Smooth muscle cell of the pulmonary artery (primary cell): ENCODE measurements around the gene PRAMEF2. TPM values are rescaled to one million over a fixed set of nuclear protein-coding genes. Genes with fewer than 3 reads are reported as not detected.

Experiments used
- total RNA-seq: library from RNA; depleted of rRNA; stranded (reverse); fragments of >200 nt; gene quantifications from 2 replicates; pipeline ENCODE4 v1.2.3, GENCODE V29; 2014

The PRAMEF2 gene
- total RNA-seq = not detected in 2 replicates

DNA sequence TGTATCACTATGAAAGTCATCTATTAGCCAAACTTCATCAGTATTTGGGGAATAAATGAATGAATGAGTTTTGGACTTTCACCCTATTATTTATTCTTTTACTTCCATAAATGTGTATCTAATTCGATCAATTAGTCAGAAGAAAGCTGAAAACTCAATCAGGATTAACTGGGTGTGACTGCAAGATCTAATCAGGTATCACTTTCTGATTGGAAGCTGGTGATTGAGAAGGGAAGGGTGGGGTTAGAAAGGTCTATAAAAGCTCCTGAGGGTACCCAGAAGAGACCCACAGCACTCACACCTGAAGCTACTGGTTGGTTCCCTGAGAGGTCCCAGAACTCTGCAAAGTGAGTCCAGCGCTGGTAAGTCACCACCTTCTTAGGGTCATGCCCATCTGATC is at the start of gene PRAMEF2:
Gene PRAMEF2 (plus strand): TSS at position 301 of the 400 bp plus-strand sequence. CDS start 1,924 bp downstream, outside the sequence.

DNA sequence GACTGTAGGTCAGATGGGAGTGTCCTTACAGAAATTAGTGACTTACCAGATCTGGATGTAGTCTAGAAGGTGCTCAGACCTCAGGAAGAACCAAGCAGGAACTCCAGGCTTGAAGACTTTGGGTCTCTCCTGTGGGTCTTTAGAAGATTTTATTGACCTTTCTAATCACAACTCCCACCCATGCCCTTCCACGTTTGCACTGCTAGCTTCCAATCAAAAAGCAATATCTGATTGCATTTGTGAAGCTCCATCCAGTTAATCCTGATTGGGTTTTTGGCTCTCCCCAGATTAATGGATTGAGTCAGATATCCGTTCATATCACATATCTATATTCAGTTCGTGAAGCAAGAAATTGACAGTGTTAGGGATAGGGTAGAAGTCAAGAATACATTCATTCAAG is 25.6 kb upstream of the PRAMEF2 start, which contains the start of gene PRAMEF11:
Gene PRAMEF11 (minus strand): TSS at position 101 of the 400 bp plus-strand sequence. CDS start 2,621 bp downstream, outside the sequence.

DNA sequence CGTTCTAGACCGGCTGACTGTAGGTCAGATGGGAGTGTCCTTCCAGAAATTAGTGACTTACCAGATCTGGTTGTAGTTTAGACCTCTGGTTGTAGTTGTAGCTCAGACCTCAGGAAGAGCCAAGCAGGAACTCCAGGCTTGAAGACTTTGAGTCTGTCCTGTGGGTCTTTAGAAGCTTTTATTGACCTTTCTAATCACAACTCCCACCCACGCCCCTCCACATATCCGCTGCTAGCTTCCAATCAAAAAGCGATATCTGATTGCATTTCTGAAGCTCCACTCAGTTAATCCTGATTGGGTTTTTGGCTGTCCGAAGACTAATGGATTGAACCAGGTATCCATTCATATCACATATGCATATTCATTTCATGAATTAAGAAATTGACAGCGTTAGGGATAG is 8.3 kb upstream of the PRAMEF2 start, which contains the start of gene HNRNPCL1:
Gene HNRNPCL1 (minus strand): TSS at position 101 of the 400 bp plus-strand sequence. CDS start 431 bp downstream, outside the sequence.

DNA sequence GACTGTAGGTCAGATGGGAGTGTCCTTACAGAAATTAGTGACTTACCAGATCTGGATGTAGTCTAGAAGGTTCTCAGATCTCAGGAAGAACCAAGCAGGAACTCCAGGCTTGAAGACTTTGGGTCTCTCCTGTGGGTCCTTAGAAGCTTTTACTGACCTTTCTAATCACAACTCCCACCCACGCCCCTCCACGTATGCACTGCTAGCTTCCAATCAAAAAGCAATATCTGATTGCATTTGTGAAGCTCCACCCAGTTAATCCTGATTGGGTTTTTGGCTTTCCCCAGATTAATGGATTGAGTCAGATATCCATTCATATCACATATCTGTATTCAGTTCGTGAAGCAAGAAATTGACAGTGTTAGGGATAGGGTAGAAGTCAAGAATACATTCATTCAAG is 29.2 kb downstream of the PRAMEF2 start, which contains the start of gene PRAMEF4:
Gene PRAMEF4 (minus strand): TSS at position 101 of the 400 bp plus-strand sequence. CDS start 2,807 bp downstream, outside the sequence.

DNA sequence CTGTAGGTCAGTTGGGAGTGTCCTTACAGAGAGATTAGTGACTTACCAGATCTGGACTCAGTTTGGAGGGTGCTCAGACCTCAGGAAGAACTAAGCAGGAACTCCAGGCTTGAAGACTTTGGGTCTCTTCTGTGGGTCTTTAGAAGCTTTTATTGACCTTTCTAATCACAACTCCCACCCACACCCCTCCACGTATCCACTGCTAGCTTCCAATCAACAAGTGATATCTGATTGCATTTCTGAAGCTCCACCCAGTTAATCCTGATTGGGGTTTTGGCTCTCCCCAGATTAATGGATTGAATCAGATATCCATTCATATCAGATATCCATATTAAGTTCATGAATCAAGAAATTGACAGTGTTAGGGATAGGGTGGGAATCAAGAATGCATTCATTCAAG is 41.3 kb downstream of the PRAMEF2 start, which contains the start of gene PRAMEF10:
Gene PRAMEF10 (minus strand): TSS at position 101 of the 400 bp plus-strand sequence. CDS start 2,423 bp downstream, outside the sequence.

Other genes with a start within 250 kb of the PRAMEF2 start
- 9.6 and 35.3 TPM in 2 replicates for gene DHRS3, start 238.9 kb upstream of the PRAMEF2 start, total RNA-seq
- not detected in 2 replicates for gene AADACL4, start 213.0 kb upstream of the PRAMEF2 start, total RNA-seq
- not detected in 2 replicates for gene AADACL3, start 141.0 kb upstream of the PRAMEF2 start, total RNA-seq
- gene CFAP107, start 110.9 kb upstream of the PRAMEF2 start, total RNA-seq = not detected in 2 replicates
- gene PRAMEF12, start 83.3 kb upstream of the PRAMEF2 start, total RNA-seq = not detected in 2 replicates
- gene PRAMEF1, start 65.7 kb upstream of the PRAMEF2 start, total RNA-seq = not detected in 2 replicates
- not detected in 2 replicates for gene PRAMEF11, start 25.7 kb upstream of the PRAMEF2 start, total RNA-seq
- not detected in 2 replicates for gene HNRNPCL1, start 8.4 kb upstream of the PRAMEF2 start, total RNA-seq
- not detected in 2 replicates for gene PRAMEF4, start 29.1 kb downstream of the PRAMEF2 start, total RNA-seq
- gene PRAMEF10, start 41.2 kb downstream of the PRAMEF2 start, total RNA-seq = not detected in 2 replicates
- not detected in 2 replicates for gene PRAMEF7, start 59.5 kb downstream of the PRAMEF2 start, total RNA-seq
- gene PRAMEF6, start 90.5 kb downstream of the PRAMEF2 start, total RNA-seq = not detected in 2 replicates
- gene PRAMEF27, start 199.5 kb downstream of the PRAMEF2 start, total RNA-seq = not detected in 2 replicates
- not detected in 2 replicates for gene HNRNPCL3, start 203.7 kb downstream of the PRAMEF2 start, total RNA-seq
- not detected in 2 replicates for gene PRAMEF25, start 213.7 kb downstream of the PRAMEF2 start, total RNA-seq